OCI-LY1 (cell line): ENCODE measurements around the gene CFH.
"Not testable (repeated sequence)": the region's sequence is repeated elsewhere in the genome, so short reads cannot be mapped to it uniquely, and the experiment has no call there.

Experiments
- H2AFZ ChIP-seq: fragments of 200-600 bp; sonication (generic), shearing (Covaris generic); 2 replicates; pipeline ENCODE4 v1.6.0; 2014; ENCODE audit warnings: antibody characterized with exemption, mild to moderate bottlenecking, low read length
- H3F3A ChIP-seq: fragments of 200-600 bp; sonication (generic), shearing (Covaris generic); 2 replicates; pipeline ENCODE4 v1.6.0; 2014; ENCODE audit warnings: mild to moderate bottlenecking, antibody characterized with exemption, low read length, moderate library complexity; ENCODE audit not compliant: insufficient read depth
- H3K27ac ChIP-seq: fragments of 200-600 bp; sonication (generic); 2 replicates; pipeline ENCODE4 v1.5.1; 2014; ENCODE audit warnings: low read length, mixed run types, mild to moderate bottlenecking, low read depth; ENCODE audit not compliant: poor library complexity, severe bottlenecking
- H3K27me3 ChIP-seq: fragments of 200-600 bp; sonication (generic); 2 replicates; pipeline ENCODE4 v1.6.0; 2014; ENCODE audit warnings: antibody characterized with exemption, mild to moderate bottlenecking, low read length, moderate library complexity; ENCODE audit not compliant: insufficient read depth
- H3K36me3 ChIP-seq: fragments of 200-600 bp; sonication (generic); 2 replicates; pipeline ENCODE4 v1.6.1; 2014; ENCODE audit warnings: mild to moderate bottlenecking, antibody characterized with exemption, low read length, moderate library complexity, mixed read lengths; ENCODE audit not compliant: insufficient read depth
- H3K4me1 ChIP-seq: fragments of 200-600 bp; sonication (generic); 2 replicates; pipeline ENCODE4 v1.5.1; 2014; ENCODE audit warnings: mild to moderate bottlenecking, low read length, moderate library complexity; ENCODE audit not compliant: insufficient read depth, severe bottlenecking
- H3K4me2 ChIP-seq: fragments of 200-600 bp; sonication (generic), shearing (Covaris generic); 2 replicates; pipeline ENCODE4 v1.6.1; 2014; ENCODE audit warnings: low read length
- H3K4me3 ChIP-seq: fragments of 200-600 bp; sonication (generic); 2 replicates; pipeline ENCODE4 v1.5.1; 2014; ENCODE audit warnings: low read length, low read depth, mild to moderate bottlenecking, mixed read lengths; ENCODE audit not compliant: poor library complexity, severe bottlenecking
- H3K79me2 ChIP-seq: fragments of 200-600 bp; shearing (Covaris generic); 2 replicates; pipeline ENCODE4 v1.6.1; 2016; ENCODE audit warnings: mixed run types, low read length, mixed read lengths; ENCODE audit not compliant: insufficient read depth
- H3K9ac ChIP-seq: fragments of 200-600 bp; sonication (generic), shearing (Covaris generic); 2 replicates; pipeline ENCODE4 v1.6.1; 2014; ENCODE audit warnings: mild to moderate bottlenecking, low read length, mixed read lengths
- H3K9me2 ChIP-seq: fragments of 200-600 bp; sonication (generic), shearing (Covaris generic); 2 replicates; pipeline ENCODE4 v1.6.1; 2014; ENCODE audit warnings: low read depth, mild to moderate bottlenecking, low read length, mixed read lengths
- H3K9me3 ChIP-seq: fragments of 200-600 bp; shearing (Covaris generic); 2 replicates; pipeline ENCODE4 v1.6.1; 2014; ENCODE audit warnings: low read length, mixed read lengths
- H4K20me1 ChIP-seq: fragments of 200-600 bp; sonication (generic), shearing (Covaris generic); 2 replicates; pipeline ENCODE4 v1.6.0; 2016; ENCODE audit warnings: mild to moderate bottlenecking, low read length; ENCODE audit not compliant: insufficient read depth
- CTCF ChIP-seq: fragments of 200-600 bp; sonication (generic), shearing (Covaris generic); IDR thresholded peaks from 2 replicates; pipeline ENCODE4 v1.5.1; 2017; ENCODE audit warnings: mild to moderate bottlenecking, antibody characterized with exemption, low read length, moderate library complexity, mixed read lengths
- EZH2 ChIP-seq: fragments of 200-600 bp; sonication (generic), shearing (Covaris generic); IDR thresholded peaks from 2 replicates; pipeline ENCODE4 v1.8.0; 2017; ENCODE audit warnings: borderline replicate concordance, mixed run types, mild to moderate bottlenecking, antibody characterized with exemption, low read length, moderate library complexity, mixed read lengths

Gene CFH

GRCh38 chr1:196698993-196699392, 47.1 kb downstream of the CFH start:
- Histone ChIP-seq H3K9ac (no peak overlapping the region), H3K9me3 (no peaks in the 10 kb centered on the region), H3K27ac (no peak overlapping the region), H3K36me3 (no peaks in the 10 kb centered on the region), H3K9me2 (no peaks in the 10 kb centered on the region), H3K4me1 (no peaks in the 10 kb centered on the region), H3F3A (no peaks in the 10 kb centered on the region), H2AFZ (no peak overlapping the region), H3K4me3 (no peak overlapping the region), H3K4me2 (no peak overlapping the region), H3K79me2 (no peaks in the 10 kb centered on the region), H3K27me3 (no peaks in the 10 kb centered on the region), H4K20me1 (no peaks in the 10 kb centered on the region)
- no peak for TF ChIP-seq EZH2
- TF ChIP-seq CTCF: no peak

GRCh38 chr1:196701144-196701543, 49.3 kb downstream of the CFH start:
- Histone ChIP-seq H3K9ac (no peak overlapping the region), H3K27me3 (no peaks in the 10 kb centered on the region), H3K4me3 (no peak overlapping the region), H2AFZ (no peak overlapping the region), H3F3A (no peaks in the 10 kb centered on the region), H3K36me3 (no peaks in the 10 kb centered on the region), H3K9me3 (no peaks in the 10 kb centered on the region), H4K20me1 (no peaks in the 10 kb centered on the region), H3K27ac (no peak overlapping the region), H3K79me2 (no peaks in the 10 kb centered on the region), H3K9me2 (no peaks in the 10 kb centered on the region), H3K4me1 (no peaks in the 10 kb centered on the region), H3K4me2 (no peak overlapping the region)
- TF ChIP-seq CTCF: no peak
- TF ChIP-seq EZH2: no peak

DNA sequence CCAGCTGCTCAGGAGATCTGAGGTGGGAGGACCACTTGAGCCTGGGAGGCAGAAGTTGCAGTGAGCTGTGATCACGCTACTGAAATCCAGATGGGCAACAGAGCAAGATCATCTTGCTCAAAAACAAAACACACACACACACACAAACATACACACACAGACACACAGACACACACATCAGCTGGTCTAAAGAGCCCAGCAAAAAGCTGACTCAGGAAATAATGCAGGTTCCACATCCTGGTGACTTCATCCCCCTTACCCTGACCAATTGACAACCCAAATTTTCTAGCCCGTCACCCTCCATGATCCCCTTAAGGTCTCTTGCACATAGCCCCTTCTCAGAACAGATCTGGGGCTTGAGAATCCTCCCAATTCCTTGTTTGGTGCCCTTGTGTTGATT, 58.0 kb downstream of the CFH start:
- not testable (repeated sequence) for H3K27ac ChIP-seq, H3K4me3 ChIP-seq, H3K4me1 ChIP-seq, H2AFZ ChIP-seq, H4K20me1 ChIP-seq, H3K79me2 ChIP-seq, H3K4me2 ChIP-seq, H3K9me2 ChIP-seq, H3K27me3 ChIP-seq, H3K36me3 ChIP-seq, H3K9ac ChIP-seq, H3F3A ChIP-seq, H3K9me3 ChIP-seq

DNA sequence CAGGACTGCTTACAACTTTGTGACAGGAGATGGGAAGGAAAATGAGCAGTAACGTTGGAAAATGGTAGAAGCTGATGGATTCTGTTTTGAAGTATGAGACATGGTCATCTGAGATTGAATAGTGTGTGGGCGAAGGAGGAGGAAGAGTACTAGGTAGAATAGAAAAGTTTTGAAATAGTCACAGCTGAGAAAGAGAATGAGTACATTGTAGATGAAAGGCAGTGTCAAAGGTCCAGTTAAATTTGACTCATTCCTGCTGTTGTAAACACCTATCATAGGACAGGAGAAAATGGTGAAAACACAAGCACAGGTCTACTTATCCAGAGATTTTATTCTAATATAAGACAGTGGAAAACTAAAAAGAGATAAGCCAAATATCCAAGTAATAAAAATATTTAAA, 66.0 kb downstream of the CFH start:
- Histone ChIP-seq H3K36me3 (no peaks in the 10 kb centered on the region), H3F3A (no peaks in the 10 kb centered on the region), H3K4me1 (no peaks in the 10 kb centered on the region), H3K4me3 (no peak overlapping the region), H3K79me2 (no peaks in the 10 kb centered on the region), H3K9me3 (no peaks in the 10 kb centered on the region), H3K4me2 (no peak overlapping the region), H3K27ac (no peak overlapping the region), H3K27me3 (no peaks in the 10 kb centered on the region), H2AFZ (no peak overlapping the region), H4K20me1 (no peaks in the 10 kb centered on the region), H3K9me2 (no peaks in the 10 kb centered on the region), H3K9ac (no peak overlapping the region)
- TF ChIP-seq EZH2 (no peak), CTCF (no peak)
